NCI-H345 treated with DMSO at 0.1 percent for 48 hours (cell line): ENCODE measurements around the gene CSH1.
"Not testable (repeated sequence)": the region's sequence is repeated elsewhere in the genome, so short reads cannot be mapped to it uniquely, and the experiment has no call there.

Experiments used
- DNase-seq: peaks from one replicate; lab custom pipeline; 2025; ENCODE audit not compliant: unreplicated experiment; lab: John Stamatoyannopoulos, UW

Gene CSH1

DNA sequence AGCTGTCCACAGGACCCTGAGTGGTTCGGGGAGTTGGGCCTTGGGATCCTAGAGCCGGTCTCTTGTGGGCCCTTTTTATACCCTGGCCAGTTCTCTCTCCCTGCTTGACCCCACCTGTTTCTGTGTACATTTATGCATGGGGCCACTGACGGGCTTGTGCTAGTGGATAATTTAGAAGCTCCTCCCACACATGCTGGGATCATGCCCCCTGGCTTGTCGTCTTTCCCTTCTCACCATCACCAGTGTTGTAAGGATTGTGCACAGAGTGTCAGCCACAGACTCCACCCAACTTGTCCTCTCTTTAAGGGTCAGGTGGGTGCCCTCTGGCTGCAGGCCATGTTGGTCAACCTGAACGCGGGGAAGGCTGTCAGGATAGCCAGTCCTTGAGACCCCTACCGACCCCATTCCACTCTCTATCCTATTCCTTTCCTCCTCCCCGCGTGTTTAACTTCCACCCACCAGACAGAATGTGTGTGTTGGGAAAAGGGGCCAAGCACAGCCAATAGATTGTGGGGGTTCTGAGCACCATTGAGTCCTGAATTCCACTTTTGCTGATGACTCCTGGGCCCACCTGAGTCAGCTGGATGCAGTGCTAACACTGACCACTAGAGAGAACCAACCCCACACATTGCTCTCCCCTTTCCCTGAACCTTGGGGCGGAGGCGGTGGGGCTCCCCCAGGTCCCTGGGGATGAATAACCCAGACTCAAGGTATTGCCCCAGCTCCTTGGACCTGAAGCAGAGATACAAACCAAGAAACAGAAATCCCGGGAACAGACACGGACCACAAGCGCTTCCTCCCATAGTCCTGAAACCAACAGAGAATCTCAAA lies at the start of gene CSH1:
Gene CSH1, minus strand, starts transcription at position 51 of the 831 bp plus-strand sequence. CDS start 63 bp downstream, outside the sequence.
- DNase-seq = not testable (repeated sequence)

- no peak for DNase-seq
Measured at GRCh38 chr17:63945784-63946439, 49.5 kb upstream of the CSH1 start.

- no peak for DNase-seq
Measured at GRCh38 chr17:63944736-63945499, 48.5 kb upstream of the CSH1 start.

DNA sequence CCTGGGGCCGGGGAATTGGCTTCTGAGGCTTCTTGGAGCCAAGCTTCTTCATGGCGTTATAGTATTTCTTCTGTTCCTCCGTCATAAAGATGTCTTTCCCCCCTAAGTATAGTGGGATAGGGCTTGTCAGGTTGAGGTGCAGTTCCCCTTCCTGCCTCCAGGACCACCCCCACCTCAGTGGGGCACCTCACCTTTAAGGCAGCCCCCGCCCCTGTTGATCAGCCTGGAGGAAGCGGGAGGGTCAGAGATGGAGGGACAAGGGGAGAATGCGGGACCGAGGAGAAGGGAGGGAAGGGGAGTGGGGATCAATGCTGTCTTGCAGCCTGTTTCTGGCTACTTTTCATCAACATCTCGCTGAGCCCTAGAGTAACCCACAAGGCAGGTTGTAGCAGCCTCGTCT lies 47.4 kb upstream of the CSH1 start:
- DNase-seq = no peak

GRCh38 chr17:63942309-63942985 lies 46.1 kb upstream of the CSH1 start:
- DNase-seq = no peak

- DNase-seq = no peak
Measured at GRCh38 chr17:63941751-63942150, 45.4 kb upstream of the CSH1 start.

DNA sequence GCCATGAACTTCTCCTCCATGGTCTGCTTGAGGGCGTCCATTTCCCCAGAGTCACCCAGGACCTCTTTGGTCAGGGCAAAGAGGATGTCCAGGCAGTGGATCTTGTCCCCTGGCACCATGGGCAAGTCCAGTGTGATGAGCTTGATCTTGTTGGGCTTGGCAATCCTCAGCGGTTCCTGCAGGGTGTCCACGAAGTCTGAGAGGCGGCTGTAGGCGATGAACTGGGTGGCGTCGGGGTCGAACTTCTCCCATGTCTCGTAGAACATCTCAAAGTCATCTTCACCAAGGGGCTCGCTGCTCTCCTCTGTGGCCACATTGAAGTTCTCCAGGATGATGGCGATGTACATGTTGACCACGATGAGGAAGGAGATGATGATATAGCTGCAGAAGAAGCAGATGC lies 44.8 kb upstream of the CSH1 start:
- no peak for DNase-seq

DNA sequence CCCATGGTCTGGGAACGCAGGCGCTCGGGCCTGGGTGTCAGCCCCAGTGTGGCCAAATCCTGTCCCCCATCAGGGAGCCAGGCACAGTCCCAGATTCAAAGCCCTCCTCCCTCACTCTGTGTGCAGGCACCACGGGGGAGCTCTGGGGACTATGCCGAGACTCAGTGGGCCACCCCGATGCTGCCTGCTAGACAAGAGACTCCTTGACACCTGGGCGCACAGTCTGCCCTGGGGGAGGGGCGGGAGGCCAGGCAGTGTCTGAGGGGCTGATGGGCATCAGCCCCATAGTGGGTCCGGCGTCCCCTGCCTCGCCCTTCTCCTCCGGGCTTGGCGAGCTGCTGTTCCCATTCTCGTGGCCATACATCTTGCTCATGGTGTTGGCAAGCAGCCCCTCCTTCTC lies 44.2 kb upstream of the CSH1 start:
- no peak for DNase-seq

- DNase-seq = no peak
Measured at GRCh38 chr17:63939884-63940283, 43.5 kb upstream of the CSH1 start.

GRCh38 chr17:63939401-63939800 lies 43.0 kb upstream of the CSH1 start:
- DNase-seq = no peak

- no peak for DNase-seq
Measured at GRCh38 chr17:63937920-63938319, 41.5 kb upstream of the CSH1 start.

- no peak for DNase-seq
Measured at GRCh38 chr17:63937319-63937718, 40.9 kb upstream of the CSH1 start.

DNA sequence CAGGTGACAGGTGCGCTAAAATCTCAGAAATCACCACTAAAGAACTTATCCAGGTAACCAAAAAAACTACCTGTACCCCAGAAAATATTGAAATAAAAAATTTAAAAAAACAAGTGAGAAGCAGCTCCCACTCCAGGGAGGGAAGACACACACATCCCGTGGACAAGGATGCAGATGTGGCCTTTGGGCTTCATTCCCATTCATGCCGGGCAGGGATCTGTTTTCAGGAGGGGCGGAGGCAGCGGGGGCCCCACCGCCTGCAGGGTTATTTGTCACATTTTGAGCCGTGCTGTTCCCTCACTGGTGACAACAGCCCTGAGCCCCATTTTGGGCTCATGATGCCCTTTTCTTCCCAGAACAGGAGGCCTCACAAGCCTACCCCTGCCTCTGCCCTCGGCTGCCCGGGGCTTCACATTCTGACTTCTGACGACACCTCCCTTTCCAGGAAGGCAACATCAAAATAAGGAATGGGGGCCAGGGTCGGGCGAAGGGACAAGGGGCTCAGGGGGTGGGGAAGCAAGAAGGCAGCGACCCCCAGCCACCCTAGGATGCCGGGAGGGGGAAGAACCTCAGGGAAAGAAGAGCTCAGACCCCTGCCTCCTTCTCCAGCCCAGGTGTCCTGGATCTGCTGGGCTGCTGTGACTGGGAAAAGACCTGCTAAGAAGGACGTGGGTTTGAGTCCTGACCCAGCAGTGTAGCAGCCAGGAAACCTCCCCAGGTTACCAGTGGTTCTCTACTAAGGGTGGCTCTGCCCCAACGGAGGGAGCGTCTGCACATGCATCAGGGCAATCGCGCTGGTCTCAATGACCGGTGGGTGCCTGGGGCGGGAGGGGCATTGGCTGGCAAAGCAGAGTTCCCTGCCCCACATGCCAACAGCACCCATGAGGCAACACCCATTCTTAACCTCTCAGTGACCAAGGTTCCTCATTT lies 38.1 kb upstream of the CSH1 start:
- no peak for DNase-seq

DNA sequence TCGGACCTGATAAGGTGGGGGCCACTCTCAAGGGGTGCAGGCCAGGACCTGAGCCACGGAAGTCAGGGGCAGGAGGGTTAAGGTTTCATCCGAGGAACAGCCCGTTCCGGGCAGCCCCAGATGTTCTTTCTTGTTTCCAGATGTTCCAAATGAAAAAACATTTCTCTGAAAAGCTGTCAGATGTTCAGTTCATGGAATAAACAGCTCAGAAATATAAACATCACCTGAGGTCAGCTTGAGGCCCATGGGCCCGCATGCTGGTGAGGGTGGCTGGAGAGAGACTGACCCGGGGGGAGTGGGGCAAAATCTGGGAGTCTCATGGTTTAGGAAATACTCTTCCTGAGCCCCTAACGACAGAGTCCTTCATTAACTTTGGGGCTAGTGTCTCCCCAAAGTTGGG lies 37.2 kb upstream of the CSH1 start:
- no peak for DNase-seq

GRCh38 chr17:63932721-63933120 lies 36.3 kb upstream of the CSH1 start:
- DNase-seq = no peak

- no peak for DNase-seq
Measured at GRCh38 chr17:63931981-63932561, 35.7 kb upstream of the CSH1 start, which contains the start of gene CD79B. TSS of gene CD79B (minus strand) at chr17:63932331. CDS start at chr17:63932261, 70 bp downstream.

- DNase-seq = no peak
Measured at GRCh38 chr17:63930951-63931575, 34.7 kb upstream of the CSH1 start.

DNA sequence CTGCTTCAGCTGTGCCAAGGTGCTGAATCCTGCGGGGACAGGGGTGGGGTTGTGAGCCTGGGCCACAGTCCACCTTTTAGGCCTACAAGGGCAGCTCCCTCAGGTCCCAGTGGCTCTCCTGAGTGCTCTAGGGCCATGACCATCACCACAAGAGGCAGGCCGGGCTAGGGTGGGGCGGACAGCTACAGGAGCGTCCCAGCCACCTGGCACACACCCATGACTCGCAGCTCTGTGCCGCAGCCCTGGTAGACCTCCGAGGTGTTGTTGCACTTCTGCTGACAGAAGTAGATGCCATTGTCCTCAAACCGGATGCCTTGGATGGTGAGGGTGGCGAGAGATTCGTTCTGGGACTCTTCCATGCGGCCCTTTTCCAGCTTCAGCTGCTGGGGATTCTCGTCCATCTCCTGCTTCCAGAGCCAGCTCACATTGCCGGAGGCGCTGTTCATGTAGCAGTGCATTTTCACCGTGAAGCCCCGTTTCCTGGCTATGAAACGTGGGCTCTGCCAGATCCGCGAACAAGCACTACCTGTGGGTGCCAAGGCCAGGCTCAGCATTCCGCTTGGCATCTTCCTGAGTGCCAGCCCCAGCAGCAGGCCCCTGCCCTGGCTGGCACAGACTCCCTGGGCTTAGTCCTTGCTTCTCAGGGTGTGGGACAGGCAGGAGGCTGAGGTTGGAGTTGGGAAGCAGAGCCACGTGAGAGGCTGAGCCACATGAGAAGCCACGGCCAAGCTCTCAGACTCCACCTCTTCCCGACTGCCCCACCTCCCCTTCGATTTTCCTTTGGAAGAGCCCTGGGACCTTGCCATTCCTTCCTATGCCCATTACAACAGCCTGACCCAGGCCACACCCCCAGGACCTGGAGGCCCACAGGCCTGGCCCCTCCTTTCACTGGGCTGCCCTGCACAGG lies 33.7 kb upstream of the CSH1 start:
- no peak for DNase-seq
